KMS-11 (cell line): ENCODE results near the gene MYD88.

Experiments used
- H2AFZ ChIP-seq: fragments of 200-600 bp; sonication (generic); 2 replicates; pipeline ENCODE4 v1.6.1; 2016; ENCODE audit warnings: antibody characterized with exemption, mixed run types, low read depth
- H3K27ac ChIP-seq: fragments of 200-600 bp; sonication (generic); 2 replicates; pipeline ENCODE4 v1.6.1; 2016; ENCODE audit warnings: mild to moderate bottlenecking, mixed run types
- H3K27me3 ChIP-seq: fragments of 200-600 bp; sonication (generic); 2 replicates; pipeline ENCODE4 v1.6.1; 2017; ENCODE audit warnings: mild to moderate bottlenecking, low read depth, mixed run types, moderate library complexity; ENCODE audit not compliant: insufficient read depth
- H3K36me3 ChIP-seq: fragments of 200-600 bp; sonication (generic); 2 replicates; pipeline ENCODE4 v1.6.1; 2017; ENCODE audit warnings: mild to moderate bottlenecking, mixed run types; ENCODE audit not compliant: insufficient read depth
- H3K4me1 ChIP-seq: fragments of 200-600 bp; sonication (generic); 2 replicates; pipeline ENCODE4 v1.6.1; 2016; ENCODE audit warnings: mild to moderate bottlenecking, low read depth, mixed run types; ENCODE audit not compliant: poor library complexity, severe bottlenecking
- H3K4me2 ChIP-seq: fragments of 200-600 bp; sonication (generic); 2 replicates; pipeline ENCODE4 v1.7.0; 2016; ENCODE audit warnings: mild to moderate bottlenecking, mixed run types
- H3K4me3 ChIP-seq: fragments of 200-600 bp; sonication (generic); IDR thresholded peaks from 2 replicates; pipeline ENCODE4 v1.6.1; 2017; ENCODE audit warnings: low read depth, low read length, mixed read lengths; ENCODE audit not compliant: insufficient read depth
- H3K79me2 ChIP-seq: fragments of 200-600 bp; sonication (generic); 2 replicates; pipeline ENCODE4 v1.6.1; 2016; ENCODE audit warnings: low read depth, mixed run types; ENCODE audit not compliant: insufficient read depth
- H3K9ac ChIP-seq: fragments of 200-600 bp; sonication (generic); 2 replicates; pipeline ENCODE4 v1.6.1; 2016; ENCODE audit warnings: mild to moderate bottlenecking, mixed run types
- H4K20me1 ChIP-seq: fragments of 200-600 bp; sonication (generic); 2 replicates; pipeline ENCODE4 v1.6.1; 2016; ENCODE audit warnings: mild to moderate bottlenecking, mixed run types; ENCODE audit not compliant: insufficient read depth
- TF ChIP-seq, protein P1 (sequence below): fragments of 200-600 bp; sonication (generic); conservative IDR thresholded peaks from 2 replicates; pipeline ENCODE4 v1.6.1; 2017; ENCODE audit warnings: low read depth, mild to moderate bottlenecking, antibody characterized with exemption, low read length, moderate library complexity, mixed read lengths

The MYD88 gene

DNA sequence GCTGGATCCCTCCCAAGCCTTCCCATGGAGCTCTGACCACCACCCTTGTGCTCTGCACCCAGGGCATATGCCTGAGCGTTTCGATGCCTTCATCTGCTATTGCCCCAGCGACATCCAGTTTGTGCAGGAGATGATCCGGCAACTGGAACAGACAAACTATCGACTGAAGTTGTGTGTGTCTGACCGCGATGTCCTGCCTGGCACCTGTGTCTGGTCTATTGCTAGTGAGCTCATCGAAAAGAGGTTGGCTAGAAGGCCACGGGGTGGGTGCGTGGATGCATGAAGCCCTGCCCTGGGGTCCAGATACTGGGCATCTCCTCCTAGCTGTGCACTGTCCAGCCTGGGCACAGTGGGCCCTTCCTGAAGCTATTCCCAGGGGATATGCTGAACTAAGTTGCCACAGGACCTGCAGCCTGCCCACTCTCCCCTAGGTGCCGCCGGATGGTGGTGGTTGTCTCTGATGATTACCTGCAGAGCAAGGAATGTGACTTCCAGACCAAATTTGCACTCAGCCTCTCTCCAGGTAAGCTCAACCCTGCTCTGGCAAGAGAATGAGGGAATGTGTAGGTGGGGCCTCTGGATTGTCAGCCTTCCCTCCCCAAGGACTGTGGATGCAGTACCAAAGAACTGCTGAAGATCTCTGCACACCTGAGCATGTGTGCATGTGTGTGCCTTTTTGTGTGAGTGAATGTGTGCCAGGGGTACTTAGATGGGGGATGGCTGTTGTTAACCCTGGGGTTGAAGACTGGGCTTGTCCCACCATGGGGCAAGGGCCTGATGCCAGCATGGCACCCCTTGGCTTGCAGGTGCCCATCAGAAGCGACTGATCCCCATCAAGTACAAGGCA, 2.1 kb downstream of the MYD88 start:
- Histone ChIP-seq H3K9ac (no peak overlapping the region), H3K4me3 (no peak overlapping the region), H4K20me1 (no peaks in the 10 kb centered on the region), H3K36me3 (no peaks in the 10 kb centered on the region), H3K4me2 (no peak overlapping the region), H3K27ac (no peak overlapping the region), H2AFZ (no peak overlapping the region), H3K27me3 (no peaks in the 10 kb centered on the region), H3K4me1 (peaks cover 5% of the 10 kb centered on the region), H3K79me2 (no peaks in the 10 kb centered on the region)
- TF ChIP-seq, protein P1, sequence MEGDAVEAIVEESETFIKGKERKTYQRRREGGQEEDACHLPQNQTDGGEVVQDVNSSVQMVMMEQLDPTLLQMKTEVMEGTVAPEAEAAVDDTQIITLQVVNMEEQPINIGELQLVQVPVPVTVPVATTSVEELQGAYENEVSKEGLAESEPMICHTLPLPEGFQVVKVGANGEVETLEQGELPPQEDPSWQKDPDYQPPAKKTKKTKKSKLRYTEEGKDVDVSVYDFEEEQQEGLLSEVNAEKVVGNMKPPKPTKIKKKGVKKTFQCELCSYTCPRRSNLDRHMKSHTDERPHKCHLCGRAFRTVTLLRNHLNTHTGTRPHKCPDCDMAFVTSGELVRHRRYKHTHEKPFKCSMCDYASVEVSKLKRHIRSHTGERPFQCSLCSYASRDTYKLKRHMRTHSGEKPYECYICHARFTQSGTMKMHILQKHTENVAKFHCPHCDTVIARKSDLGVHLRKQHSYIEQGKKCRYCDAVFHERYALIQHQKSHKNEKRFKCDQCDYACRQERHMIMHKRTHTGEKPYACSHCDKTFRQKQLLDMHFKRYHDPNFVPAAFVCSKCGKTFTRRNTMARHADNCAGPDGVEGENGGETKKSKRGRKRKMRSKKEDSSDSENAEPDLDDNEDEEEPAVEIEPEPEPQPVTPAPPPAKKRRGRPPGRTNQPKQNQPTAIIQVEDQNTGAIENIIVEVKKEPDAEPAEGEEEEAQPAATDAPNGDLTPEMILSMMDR, result no peak

GRCh38 chr3:38141173-38141951, 2.9 kb downstream of the MYD88 start:
- no peak overlapping the region for H3K9ac ChIP-seq
- H4K20me1 ChIP-seq, result no peaks in the 10 kb centered on the region
- H3K27me3 ChIP-seq, result no peaks in the 10 kb centered on the region
- no peak overlapping the region for H3K27ac ChIP-seq
- H3K79me2 ChIP-seq, result no peaks in the 10 kb centered on the region
- H3K4me2 ChIP-seq, result no peak overlapping the region
- H3K36me3 ChIP-seq, result no peaks in the 10 kb centered on the region
- TF ChIP-seq, protein P1, result no peak
- H2AFZ ChIP-seq, result no peak overlapping the region
- no peak overlapping the region for H3K4me3 ChIP-seq
- peaks cover 5% of the 10 kb centered on the region for H3K4me1 ChIP-seq

DNA sequence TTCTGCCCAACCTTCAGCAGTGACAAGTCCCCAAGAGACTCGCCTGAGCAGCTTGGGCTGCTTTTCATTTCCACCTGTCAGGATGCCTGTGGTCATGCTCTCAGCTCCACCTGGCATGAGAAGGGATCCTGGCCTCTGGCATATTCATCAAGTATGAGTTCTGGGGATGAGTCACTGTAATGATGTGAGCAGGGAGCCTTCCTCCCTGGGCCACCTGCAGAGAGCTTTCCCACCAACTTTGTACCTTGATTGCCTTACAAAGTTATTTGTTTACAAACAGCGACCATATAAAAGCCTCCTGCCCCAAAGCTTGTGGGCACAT, 3.5 kb downstream of the MYD88 start:
- no peak overlapping the region for H3K4me2 ChIP-seq
- H3K79me2 ChIP-seq, result no peaks in the 10 kb centered on the region
- TF ChIP-seq, protein P1, result no peak
- H3K4me1 ChIP-seq, result peaks cover 5% of the 10 kb centered on the region
- H3K27me3 ChIP-seq, result no peaks in the 10 kb centered on the region
- H3K9ac ChIP-seq, result no peak overlapping the region
- no peaks in the 10 kb centered on the region for H4K20me1 ChIP-seq
- no peak overlapping the region for H3K27ac ChIP-seq
- H2AFZ ChIP-seq, result no peak overlapping the region
- H3K36me3 ChIP-seq, result no peaks in the 10 kb centered on the region
- no peak overlapping the region for H3K4me3 ChIP-seq

DNA sequence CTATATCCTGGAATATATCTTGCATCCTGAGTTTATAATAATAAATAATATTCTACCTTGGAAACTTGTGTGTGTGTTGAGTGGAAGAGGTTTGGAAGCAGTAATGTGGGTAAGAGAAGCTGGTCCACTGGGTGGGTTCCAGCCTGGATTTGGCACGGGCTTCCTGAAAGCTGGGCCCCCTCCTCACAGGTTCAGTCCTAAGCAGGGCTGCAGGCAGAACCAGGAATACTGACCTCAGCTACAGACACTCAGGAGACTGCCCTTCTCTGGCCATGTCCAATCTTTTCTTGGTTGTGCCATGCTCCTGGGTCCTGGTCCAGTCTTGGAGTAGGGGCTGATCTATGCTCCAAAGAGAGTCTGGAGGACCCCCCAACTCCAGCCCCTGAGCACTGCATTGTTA, 4.5 kb downstream of the MYD88 start:
- Histone ChIP-seq H2AFZ (no peak overlapping the region), H3K79me2 (no peaks in the 10 kb centered on the region), H3K27me3 (no peaks in the 10 kb centered on the region), H3K9ac (no peak overlapping the region), H3K4me2 (no peak overlapping the region), H3K4me3 (no peak overlapping the region), H3K36me3 (no peaks in the 10 kb centered on the region), H4K20me1 (no peaks in the 10 kb centered on the region), H3K27ac (no peak overlapping the region), H3K4me1 (peaks cover 2% of the 10 kb centered on the region)
- TF ChIP-seq, protein P1, result no peak
